ENCODE measurements around the gene DYDC2.
"Not testable (repeated sequence)": the region's sequence is repeated elsewhere in the genome, so short reads cannot be mapped to it uniquely, and the experiment has no call there.

The DYDC2 gene

DNA sequence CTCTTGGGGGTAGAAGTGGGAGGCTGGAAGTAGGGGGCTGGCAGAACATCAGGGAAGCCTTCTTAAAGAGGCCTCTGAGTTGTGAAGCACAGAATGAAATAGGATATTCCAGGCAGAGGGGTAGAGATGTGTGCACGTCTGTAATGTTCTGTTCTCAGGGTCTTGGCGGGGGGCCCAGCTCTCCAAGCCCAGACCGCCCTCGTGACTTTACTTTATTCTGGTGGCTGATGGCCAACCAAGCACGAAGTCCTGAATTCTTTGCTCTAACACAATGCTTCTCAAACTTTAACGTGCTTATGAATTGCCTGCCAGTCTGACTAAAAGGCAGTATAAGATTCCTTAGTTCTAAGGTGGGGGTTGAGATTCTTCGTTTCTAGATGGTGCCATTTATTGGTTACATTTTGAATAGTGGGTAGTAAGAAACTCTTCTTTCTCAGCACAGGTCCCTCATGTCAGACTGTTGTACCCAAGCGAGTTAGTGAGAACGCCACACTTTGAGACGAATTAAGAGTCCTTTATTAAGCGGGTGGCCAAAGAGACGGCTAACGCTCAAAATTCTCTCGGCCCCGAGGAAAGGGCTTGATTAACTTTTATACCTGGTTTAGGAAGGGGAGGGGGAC, 60.0 kb downstream of the DYDC2 start:
- no CpG with 5 or more reads among the region's 15 CpGs for WGBS, 2 donors (ENCODE audit: extremely low coverage in 2 of 2, insufficient read length in 2 of 2, insufficient replicate concordance in 1 of 2)
- Histone ChIP-seq H2BK15ac (ENCODE audit: low read length) (no peak overlapping the region), H4K8ac (ENCODE audit: low read depth, low read length) (no peak overlapping the region), H3K14ac (ENCODE audit: low read length) (no peak overlapping the region), H3K18ac (ENCODE audit: low read length) (no peak overlapping the region), H3K4me2 (ENCODE audit: insufficient read depth, low read length, poor library complexity, severe bottlenecking) (no peak overlapping the region), H3K9ac (ENCODE audit: low read depth, low read length, poor library complexity) (no peak overlapping the region), H3K4ac (ENCODE audit: low read length) (no peak overlapping the region), H3K23ac (ENCODE audit: low read depth, low read length, poor library complexity) (no peak overlapping the region), H3K27ac (replicated peaks; ENCODE audit: low read length) (peak overlapping the region; percentile 21), H3K4me1 (ENCODE audit: control insufficient read depth in 2 of 2, insufficient read depth in 1 of 2, low read depth in 1 of 2, low read length in 2 of 2) (peaks cover 14 to 34% of the 10 kb centered on the region in 2 donors), H2BK12ac (ENCODE audit: low read length) (no peak overlapping the region), H3K27me3 (ENCODE audit: control insufficient read depth in 3 of 3, insufficient read depth in 3 of 3, low read depth in 1 of 3, low read length in 3 of 3) (no peaks in the 10 kb centered on the region), H3K4me3 (ENCODE audit: low read length in 2 of 2) (no peak overlapping the region), H4K91ac (ENCODE audit: low read depth, low read length, poor library complexity) (no peak overlapping the region), H3K9me3 (replicated peaks in 1 of 2; ENCODE audit: control insufficient read depth in 2 of 2, insufficient read depth in 1 of 2, low read depth in 1 of 2, low read length in 2 of 2) (no peaks in the 10 kb centered on the region), H2BK120ac (ENCODE audit: low read depth, low read length) (no peak overlapping the region), H3K79me1 (ENCODE audit: low read depth, low read length) (peaks cover 12% of the 10 kb centered on the region), H2AK5ac (ENCODE audit: low read depth, low read length) (no peak overlapping the region), H2AFZ (ENCODE audit: low read length) (no peak overlapping the region), H2BK5ac (ENCODE audit: low read length) (no peak overlapping the region), H3K36me3 (replicated peaks in 1 of 2; ENCODE audit: control insufficient read depth in 2 of 2, insufficient read depth in 2 of 2, low read length in 2 of 2) (peaks cover 6 to 50% of the 10 kb centered on the region in 2 donors)
- no peak for DNase-seq (ENCODE audit: low spot score)

DNA sequence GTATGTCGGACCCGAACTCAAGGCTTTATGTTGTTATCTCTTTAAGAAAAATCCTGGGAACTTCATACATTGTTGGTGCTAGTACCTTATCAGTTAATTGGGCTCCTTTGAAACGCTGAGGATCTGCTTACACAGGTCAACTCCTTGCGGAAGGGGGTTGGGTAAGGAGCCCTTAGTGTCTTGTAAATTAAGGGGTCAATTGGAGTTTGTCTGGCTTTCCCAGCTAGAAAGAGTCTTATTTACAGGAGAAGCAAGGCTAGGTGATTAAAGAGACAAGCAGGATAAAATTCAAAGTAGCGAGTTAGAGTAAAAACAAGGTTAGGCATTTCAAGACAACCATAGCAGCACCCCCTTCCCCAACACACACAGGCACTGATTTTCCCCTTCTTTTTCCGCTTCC, 60.7 kb downstream of the DYDC2 start:
- H3K79me1 ChIP-seq (ENCODE audit: low read depth, low read length), result peaks cover 12% of the 10 kb centered on the region
- not testable (repeated sequence) for H4K8ac ChIP-seq (ENCODE audit: low read depth, low read length); H3K14ac ChIP-seq (ENCODE audit: low read length); H3K4me3 ChIP-seq (ENCODE audit: low read length in 2 of 2); H4K91ac ChIP-seq (ENCODE audit: low read depth, low read length, poor library complexity); H3K18ac ChIP-seq (ENCODE audit: low read length); H3K4ac ChIP-seq (ENCODE audit: low read length); H3K27me3 ChIP-seq (ENCODE audit: control insufficient read depth in 3 of 3, insufficient read depth in 3 of 3, low read depth in 1 of 3, low read length in 3 of 3); H2BK120ac ChIP-seq (ENCODE audit: low read depth, low read length); H3K23ac ChIP-seq (ENCODE audit: low read depth, low read length, poor library complexity); H2BK12ac ChIP-seq (ENCODE audit: low read length); H3K9ac ChIP-seq (ENCODE audit: low read depth, low read length, poor library complexity); H2BK5ac ChIP-seq (ENCODE audit: low read length); H3K4me2 ChIP-seq (ENCODE audit: insufficient read depth, low read length, poor library complexity, severe bottlenecking); H2AK5ac ChIP-seq (ENCODE audit: low read depth, low read length); H3K9me3 ChIP-seq (replicated peaks in 1 of 2; ENCODE audit: control insufficient read depth in 2 of 2, insufficient read depth in 1 of 2, low read depth in 1 of 2, low read length in 2 of 2); H3K27ac ChIP-seq (replicated peaks; ENCODE audit: low read length); DNase-seq (ENCODE audit: low spot score); H2AFZ ChIP-seq (ENCODE audit: low read length); H2BK15ac ChIP-seq (ENCODE audit: low read length)
- H3K4me1 ChIP-seq (ENCODE audit: control insufficient read depth in 2 of 2, insufficient read depth in 1 of 2, low read depth in 1 of 2, low read length in 2 of 2), result peaks cover 14 to 34% of the 10 kb centered on the region in 2 donors
- H3K36me3 ChIP-seq (replicated peaks in 1 of 2; ENCODE audit: control insufficient read depth in 2 of 2, insufficient read depth in 2 of 2, low read length in 2 of 2), result peaks cover 9 to 52% of the 10 kb centered on the region in 2 donors
- no CpG with 5 or more reads among the region's 6 CpGs for WGBS, 2 donors (ENCODE audit: extremely low coverage in 2 of 2, insufficient read length in 2 of 2, insufficient replicate concordance in 1 of 2)

Data from neuronal stem cell (in vitro differentiated cells).